GM13977 (cell line): ENCODE measurements around the gene KRT17.

Experiments used
- DNase-seq: peaks from one replicate; pipeline ENCODE4 v3.0.0; 2012; ENCODE audit warnings: low spot score
- CTCF ChIP-seq: IDR thresholded peaks from 2 replicates; pipeline ENCODE4 v1.5.1; 2012; ENCODE audit warnings: mild to moderate bottlenecking, control low read depth; ENCODE audit not compliant: insufficient read depth; ENCODE audit errors: extremely low read depth, missing control alignments
- in situ Hi-C: fragments of 300-500 bp; cut with MboI; formaldehyde crosslinking; loops from one replicate; pipeline ENCODE4 v1.12.0; 2022; ENCODE audit warnings: low sequenced_read_pairs, low pct_unique_long_range_greater_than_20kb, mixed read lengths, inconsistent platforms; ENCODE audit not compliant: unreplicated experiment

The KRT17 gene

GRCh38 chr17:41624208-41625101 is at the start of gene KRT17:
Gene KRT17, minus strand, starts transcription at chr17:41624575. Its CDS starts 66 bp downstream, at chr17:41624509.
- no peak for DNase-seq
- in situ Hi-C loops, result no loop called here
- no peak for TF ChIP-seq CTCF

- TF ChIP-seq CTCF, result no peak
- in situ Hi-C loops, result loop anchor here (25.0 kb wide), 1 partner anchor 760 kb away; no protein-coding TSS in a partner anchor
- DNase-seq, result no peak
Observed at GRCh38 chr17:41672153-41672552, 47.8 kb upstream of the KRT17 start.

- in situ Hi-C loops, result loop anchor here (25.0 kb wide), 1 partner anchor 755 kb away; no protein-coding TSS in a partner anchor
- DNase-seq, result peak; percentile 25
- no peak for TF ChIP-seq CTCF
Observed at GRCh38 chr17:41667280-41668041, 43.1 kb upstream of the KRT17 start.

GRCh38 chr17:41666708-41667279 is 42.4 kb upstream of the KRT17 start:
- in situ Hi-C loops, result loop anchor here (25.0 kb wide), 1 partner anchor 754 kb away; no protein-coding TSS in a partner anchor
- DNase-seq, result peak; percentile 86
- peak; percentile 95 for TF ChIP-seq CTCF

GRCh38 chr17:41666237-41666641 is 41.9 kb upstream of the KRT17 start:
- in situ Hi-C loops, result loop anchor here (25.0 kb wide), 1 partner anchor 754 kb away; no protein-coding TSS in a partner anchor
- TF ChIP-seq CTCF, result no peak
- peak; percentile 53 for DNase-seq
